Muscle of leg (tissue), 11 donors: ENCODE measurements around the gene C1QTNF12. TPM values are rescaled to one million over a fixed set of nuclear protein-coding genes. Genes with fewer than 3 reads are reported as not detected.

Source experiments
- DNase-seq: peaks from one replicate; pipeline ENCODE4 v3.0.0; 2013
- H3K27ac ChIP-seq: one replicate; pipeline ENCODE4 v1.5.1; 2013; ENCODE audit warnings: mild to moderate bottlenecking, low read length, control low read depth
- H3K27me3 ChIP-seq: one replicate; pipeline ENCODE4 v1.6.1; 2013; ENCODE audit warnings: low read length; ENCODE audit not compliant: control insufficient read depth, insufficient read depth
- H3K36me3 ChIP-seq: one replicate; pipeline ENCODE4 v1.6.1; 2013; ENCODE audit warnings: low read length; ENCODE audit not compliant: control insufficient read depth, insufficient read depth
- H3K4me1 ChIP-seq: one replicate; pipeline ENCODE4 v1.6.1; 2013; ENCODE audit warnings: low read length; ENCODE audit not compliant: control insufficient read depth, insufficient read depth
- H3K4me3 ChIP-seq: one replicate; pipeline ENCODE4 v1.5.1; 2013; ENCODE audit warnings: low read length, control low read depth
- H3K9me3 ChIP-seq: replicated peaks from 2 replicates; pipeline ENCODE4 v1.6.1; 2013; ENCODE audit warnings: low read depth, low read length; ENCODE audit not compliant: control insufficient read depth
- WGBS: methylation state at CpG from one replicate; pipeline ENCODE4 v1.1.5; 2013; ENCODE audit warnings: missing lambda C conversion rate; ENCODE audit not compliant: insufficient coverage; 5-methylcytosine and 5-hydroxymethylcytosine counted together
- polyA plus RNA-seq, 8 donors: library from polyadenylated mRNA; unstranded; fragments of 120-200 nt; gene quantifications; one replicate each; pipeline versions ENCODE4 v1.2.1 to v1.2.3, GENCODE V29; 2013; ENCODE audit warnings: inconsistent platforms in 1 of 8, low replicate concordance in 1 of 8; ENCODE audit not compliant: insufficient read length in 8 of 8, insufficient read depth in 1 of 8
- total RNA-seq: library from RNA; stranded (reverse); fragments of 120-200 nt; gene quantifications from one replicate; pipeline ENCODE4 v1.2.4, GENCODE V29; 2013

Gene C1QTNF12
- total and polyA plus RNA-seq, 9 donors, result 1.9 to 8.7 (median 4.8) TPM

- Histone ChIP-seq H3K9me3 (no peaks in the 10 kb centered on the region), H3K27me3 (peaks cover 2% of the 10 kb centered on the region), H3K4me1 (peaks cover 10% of the 10 kb centered on the region), H3K36me3 (peaks cover 16% of the 10 kb centered on the region), H3K4me3 (no peak overlapping the region), H3K27ac (no peak overlapping the region)
- WGBS, result 50% methylated on average over 28 of the region's 28 CpGs
- DNase-seq, result no peak
Measured at GRCh38 chr1:1291023-1291528, 44.6 kb upstream of the C1QTNF12 start.

- no peaks in the 10 kb centered on the region for H3K9me3 ChIP-seq
- no peak overlapping the region for H3K4me3 ChIP-seq
- 43% methylated on average over 11 of the region's 15 CpGs for WGBS
- H3K4me1 ChIP-seq, result peaks cover 10% of the 10 kb centered on the region
- peaks cover 8% of the 10 kb centered on the region for H3K36me3 ChIP-seq
- no peak for DNase-seq
- H3K27ac ChIP-seq, result no peak overlapping the region
- peaks cover 2% of the 10 kb centered on the region for H3K27me3 ChIP-seq
Measured at GRCh38 chr1:1290238-1290731, 43.8 kb upstream of the C1QTNF12 start.

GRCh38 chr1:1287288-1288110 lies 41.0 kb upstream of the C1QTNF12 start:
- peaks cover 10% of the 10 kb centered on the region for H3K4me1 ChIP-seq
- no peak overlapping the region for H3K27ac ChIP-seq
- no peaks in the 10 kb centered on the region for H3K36me3 ChIP-seq
- DNase-seq, result no peak
- no peaks in the 10 kb centered on the region for H3K9me3 ChIP-seq
- 80% methylated on average over 31 of the region's 46 CpGs for WGBS
- no peak overlapping the region for H3K4me3 ChIP-seq
- peaks cover 2% of the 10 kb centered on the region for H3K27me3 ChIP-seq

GRCh38 chr1:1286313-1287261 lies 40.1 kb upstream of the C1QTNF12 start:
- no peak for DNase-seq
- peaks cover 8% of the 10 kb centered on the region for H3K4me1 ChIP-seq
- 48% methylated on average over 45 of the region's 50 CpGs for WGBS
- H3K36me3 ChIP-seq, result no peaks in the 10 kb centered on the region
- no peak overlapping the region for H3K27ac ChIP-seq
- no peak overlapping the region for H3K4me3 ChIP-seq
- peaks cover 2% of the 10 kb centered on the region for H3K27me3 ChIP-seq
- H3K9me3 ChIP-seq, result no peaks in the 10 kb centered on the region

GRCh38 chr1:1285611-1286311 lies 39.2 kb upstream of the C1QTNF12 start:
- 65% methylated on average over 26 of the region's 37 CpGs for WGBS
- DNase-seq, result no peak
- Histone ChIP-seq H3K27ac (no peak overlapping the region), H3K4me3 (no peak overlapping the region), H3K4me1 (peaks cover under 1% of the 10 kb centered on the region), H3K27me3 (peaks cover 2% of the 10 kb centered on the region), H3K9me3 (no peaks in the 10 kb centered on the region), H3K36me3 (no peaks in the 10 kb centered on the region)

GRCh38 chr1:1285102-1285571 lies 38.6 kb upstream of the C1QTNF12 start:
- no peak overlapping the region for H3K4me3 ChIP-seq
- H3K9me3 ChIP-seq, result no peaks in the 10 kb centered on the region
- peaks cover 2% of the 10 kb centered on the region for H3K27me3 ChIP-seq
- H3K4me1 ChIP-seq, result no peaks in the 10 kb centered on the region
- 77% methylated on average over 22 of the region's 22 CpGs for WGBS
- no peak overlapping the region for H3K27ac ChIP-seq
- H3K36me3 ChIP-seq, result no peaks in the 10 kb centered on the region
- no peak for DNase-seq

- no peaks in the 10 kb centered on the region for H3K36me3 ChIP-seq
- no peak overlapping the region for H3K4me3 ChIP-seq
- WGBS, result 75% methylated on average over 23 of the region's 32 CpGs
- H3K4me1 ChIP-seq, result no peaks in the 10 kb centered on the region
- peaks cover 2% of the 10 kb centered on the region for H3K27me3 ChIP-seq
- DNase-seq, result no peak
- no peaks in the 10 kb centered on the region for H3K9me3 ChIP-seq
- H3K27ac ChIP-seq, result no peak overlapping the region
Measured at GRCh38 chr1:1284221-1285101, 37.9 kb upstream of the C1QTNF12 start.

- no peaks in the 10 kb centered on the region for H3K4me1 ChIP-seq
- H3K4me3 ChIP-seq, result no peak overlapping the region
- peaks cover 2% of the 10 kb centered on the region for H3K27me3 ChIP-seq
- DNase-seq, result no peak
- no peak overlapping the region for H3K27ac ChIP-seq
- WGBS, result 0% methylated on average over 2 of the region's 9 CpGs
- no peaks in the 10 kb centered on the region for H3K9me3 ChIP-seq
- no peaks in the 10 kb centered on the region for H3K36me3 ChIP-seq
Measured at GRCh38 chr1:1283821-1284220, 37.3 kb upstream of the C1QTNF12 start.

GRCh38 chr1:1282998-1283397 lies 36.5 kb upstream of the C1QTNF12 start:
- 83% methylated on average over 10 of the region's 14 CpGs for WGBS
- no peak overlapping the region for H3K27ac ChIP-seq
- peaks cover 2% of the 10 kb centered on the region for H3K27me3 ChIP-seq
- H3K4me3 ChIP-seq, result no peak overlapping the region
- no peaks in the 10 kb centered on the region for H3K4me1 ChIP-seq
- H3K36me3 ChIP-seq, result no peaks in the 10 kb centered on the region
- no peaks in the 10 kb centered on the region for H3K9me3 ChIP-seq
- no peak for DNase-seq
